Epithelial cell of prostate (primary cell): Measurements from ENCODE around the gene AP5S1.
A peak's percentile ranks its signal among the peaks of the same experiment; 100 is the strongest.

ENCODE experiments used
- DNase-seq: peaks from one replicate; pipeline ENCODE4 v3.0.0-alpha.2; 2011; ENCODE audit warnings: low read depth, low spot score
- H3K27ac ChIP-seq: fragments of 450-650 bp; 2 replicates; pipeline ENCODE4 v1.5.1; 2017; ENCODE audit warnings: mild to moderate bottlenecking

Gene AP5S1

GRCh38 chr20:3820048-3820900 lies at the start of gene AP5S1:
Gene AP5S1 (plus strand): TSS chr20:3820547. CDS start chr20:3822118, 1,571 bp downstream.
- peak within 1 kb of the TSS; percentile 91 for H3K27ac ChIP-seq
- peak; percentile 80 for DNase-seq

- no peak overlapping the region for H3K27ac ChIP-seq
Observed at GRCh38 chr20:3771552-3772058, 48.7 kb upstream of the AP5S1 start.

GRCh38 chr20:3775457-3776108 lies 44.8 kb upstream of the AP5S1 start:
- H3K27ac ChIP-seq, result no peak overlapping the region
- no peak for DNase-seq

More at GRCh38 chr20:3771552-3772058, 48.7 kb upstream of the AP5S1 start:
- DNase-seq, result no peak

GRCh38 chr20:3777381-3777715 lies 43.0 kb upstream of the AP5S1 start:
- H3K27ac ChIP-seq, result no peak overlapping the region
- DNase-seq, result no peak

- no peak overlapping the region for H3K27ac ChIP-seq
- DNase-seq, result no peak
Observed at GRCh38 chr20:3777716-3778629, 42.4 kb upstream of the AP5S1 start.

- no peak for DNase-seq
- no peak overlapping the region for H3K27ac ChIP-seq
Observed at GRCh38 chr20:3778976-3779375, 41.4 kb upstream of the AP5S1 start.

- DNase-seq, result no peak
- no peak within 1 kb of the TSS for H3K27ac ChIP-seq
Observed at GRCh38 chr20:3781153-3781910, 39.0 kb upstream of the AP5S1 start, which contains the start of gene SPEF1. Gene SPEF1 (minus strand): TSS chr20:3781448. CDS start chr20:3781287, 161 bp downstream.

- DNase-seq, result no peak
- H3K27ac ChIP-seq, result no peak overlapping the region
Observed at GRCh38 chr20:3782597-3782996, 37.8 kb upstream of the AP5S1 start.

GRCh38 chr20:3783068-3783489 lies 37.3 kb upstream of the AP5S1 start:
- no peak overlapping the region for H3K27ac ChIP-seq

GRCh38 chr20:3783511-3784195 lies 36.7 kb upstream of the AP5S1 start:
- no peak for DNase-seq
- no peak overlapping the region for H3K27ac ChIP-seq

More at GRCh38 chr20:3783068-3783489, 37.3 kb upstream of the AP5S1 start:
- no peak for DNase-seq

- no peak for DNase-seq
- H3K27ac ChIP-seq, result no peak overlapping the region
Observed at GRCh38 chr20:3784216-3784853, 36.0 kb upstream of the AP5S1 start.

- no peak for DNase-seq
- no peak overlapping the region for H3K27ac ChIP-seq
Observed at GRCh38 chr20:3784863-3785239, 35.5 kb upstream of the AP5S1 start.

- DNase-seq, result no peak
- peak overlapping the region; percentile 43 for H3K27ac ChIP-seq
Observed at GRCh38 chr20:3785240-3786125, 34.9 kb upstream of the AP5S1 start.

- peak overlapping the region; percentile 43 for H3K27ac ChIP-seq
- DNase-seq, result no peak
Observed at GRCh38 chr20:3786126-3786484, 34.2 kb upstream of the AP5S1 start.

GRCh38 chr20:3786665-3787323 lies 33.6 kb upstream of the AP5S1 start, which contains the start of gene CENPB:
Gene CENPB (minus strand): TSS chr20:3786740. CDS start chr20:3786483, 257 bp downstream.
- DNase-seq, result no peak
- H3K27ac ChIP-seq, result peak within 1 kb of the TSS; percentile 43

- no peak for DNase-seq
- no peak overlapping the region for H3K27ac ChIP-seq
Observed at GRCh38 chr20:3787324-3788014, 32.9 kb upstream of the AP5S1 start.
